SH-SY5Y (cell line): ENCODE data around the gene SLC22A4.

Experiments used
- GATA2 ChIP-seq: IDR thresholded peaks from 2 replicates; pipeline ENCODE4 v1.6.1; 2011; ENCODE audit warnings: mild to moderate bottlenecking, low read depth, low read length
- GATA3 ChIP-seq: IDR thresholded peaks from 2 replicates; pipeline ENCODE4 v1.6.1; 2011; ENCODE audit warnings: low read depth, mild to moderate bottlenecking, low read length, moderate library complexity

DNA sequence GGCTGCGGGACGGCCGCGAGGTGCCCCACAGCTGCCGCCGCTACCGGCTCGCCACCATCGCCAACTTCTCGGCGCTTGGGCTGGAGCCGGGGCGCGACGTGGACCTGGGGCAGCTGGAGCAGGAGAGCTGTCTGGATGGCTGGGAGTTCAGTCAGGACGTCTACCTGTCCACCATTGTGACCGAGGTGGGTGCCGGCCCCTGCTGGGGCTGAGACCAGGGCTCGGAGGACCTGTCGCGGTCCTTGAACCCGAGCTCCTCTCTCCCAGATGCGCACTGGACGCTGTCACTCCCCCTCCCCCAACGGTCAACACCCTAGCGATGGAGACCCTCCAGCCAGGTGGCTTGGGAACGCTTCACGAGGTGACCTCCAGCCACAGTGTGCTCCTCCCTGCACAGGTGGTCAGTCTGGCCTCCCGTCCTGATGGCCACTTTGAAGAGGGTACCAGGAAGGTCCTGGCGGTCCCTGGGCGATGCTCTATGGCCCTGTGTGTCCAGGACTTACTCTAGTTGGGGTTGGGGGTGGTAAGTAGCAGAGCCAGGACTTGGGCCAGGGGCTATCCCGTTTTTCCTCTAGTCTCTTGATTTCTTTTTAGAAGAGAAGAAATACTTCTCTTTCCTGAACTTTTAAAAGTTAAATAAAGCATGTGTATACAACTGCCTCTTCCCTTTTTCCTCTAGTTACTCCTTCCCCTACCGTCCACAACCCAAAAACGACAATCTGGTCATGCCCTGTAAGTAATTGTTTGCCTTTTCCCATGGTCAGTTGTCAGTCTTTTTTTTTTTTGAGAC, 76.2 kb downstream of the SLC22A4 start:
- TF ChIP-seq GATA3 (no peak), GATA2 (no peak)
